GM19240 (cell line): ENCODE data around the gene AMOTL1.
"Not testable (repeated sequence)": the region's sequence is repeated elsewhere in the genome, so short reads cannot be mapped to it uniquely, and the experiment has no call there.

ENCODE experiments used
- DNase-seq: peaks from one replicate; pipeline ENCODE4 v3.0.0; 2011; ENCODE audit warnings: low spot score; ENCODE audit not compliant: insufficient read length

The AMOTL1 gene

GRCh38 chr11:94873916-94874540 is 105.9 kb downstream of the AMOTL1 start:
- DNase-seq: no peak

- DNase-seq: no peak
Measured at GRCh38 chr11:94876222-94876621, 108.1 kb downstream of the AMOTL1 start.

- peak; percentile 53 for DNase-seq
Measured at GRCh38 chr11:94876645-94877442, 108.7 kb downstream of the AMOTL1 start.

GRCh38 chr11:94877443-94878200 is 109.5 kb downstream of the AMOTL1 start:
- no peak for DNase-seq

GRCh38 chr11:94879006-94879405 is 110.8 kb downstream of the AMOTL1 start:
- no peak for DNase-seq

- DNase-seq: no peak
Measured at GRCh38 chr11:94880216-94880615, 112.1 kb downstream of the AMOTL1 start.

GRCh38 chr11:94882931-94883330 is 114.8 kb downstream of the AMOTL1 start:
- DNase-seq: no peak

GRCh38 chr11:94883878-94884277 is 115.7 kb downstream of the AMOTL1 start:
- DNase-seq: no peak

- no peak for DNase-seq
Measured at GRCh38 chr11:94884376-94884775, 116.2 kb downstream of the AMOTL1 start.

- DNase-seq: no peak
Measured at GRCh38 chr11:94885133-94885532, 117.0 kb downstream of the AMOTL1 start.

- no peak for DNase-seq
Measured at GRCh38 chr11:94885581-94885980, 117.4 kb downstream of the AMOTL1 start.

GRCh38 chr11:94888204-94888603 is 120.0 kb downstream of the AMOTL1 start:
- no peak for DNase-seq

GRCh38 chr11:94895451-94895850 is 127.3 kb downstream of the AMOTL1 start:
- DNase-seq: no peak

GRCh38 chr11:94895971-94896370 is 127.8 kb downstream of the AMOTL1 start:
- no peak for DNase-seq

GRCh38 chr11:94897330-94897768 is 129.2 kb downstream of the AMOTL1 start:
- no peak for DNase-seq

- no peak for DNase-seq
Measured at GRCh38 chr11:94907226-94907625, 139.1 kb downstream of the AMOTL1 start.

- DNase-seq: no peak
Measured at GRCh38 chr11:94909371-94909820, 141.2 kb downstream of the AMOTL1 start.

GRCh38 chr11:94910270-94910669 is 142.1 kb downstream of the AMOTL1 start:
- no peak for DNase-seq

- DNase-seq: no peak
Measured at GRCh38 chr11:94910779-94911178, 142.6 kb downstream of the AMOTL1 start.

- no peak for DNase-seq
Measured at GRCh38 chr11:94912806-94913205, 144.7 kb downstream of the AMOTL1 start.

GRCh38 chr11:94913718-94914394 is 145.7 kb downstream of the AMOTL1 start:
- DNase-seq: not testable (repeated sequence)
